ENCODE data around the gene CLSTN2. TPM values are rescaled to one million over a fixed set of nuclear protein-coding genes. Genes with fewer than 3 reads are reported as not detected.

Gene CLSTN2
- total RNA-seq, 1 experiment from 2014 or later: 0.68 TPM

GRCh38 chr3:140505876-140506275 lies 570.9 kb downstream of the CLSTN2 start:
- Histone ChIP-seq H3K27me3 (ENCODE audit: insufficient read depth, low read length) (no peaks in the 10 kb centered on the region), H3K4ac (ENCODE audit: low read depth, low read length) (no peak overlapping the region), H3K4me2 (ENCODE audit: insufficient read depth, insufficient read length, low read length) (no peak overlapping the region), H3K27ac (ENCODE audit: insufficient read length, low read depth, low read length) (no peak overlapping the region), H3K14ac (ENCODE audit: insufficient read depth, low read length) (no peak overlapping the region), H2BK12ac (ENCODE audit: insufficient read length, low read depth, low read length) (no peak overlapping the region), H2BK15ac (ENCODE audit: low read depth, low read length) (no peak overlapping the region), H3T11ph (ENCODE audit: low read length) (no peak overlapping the region), H3K56ac (ENCODE audit: insufficient read length, low read depth, low read length) (no peak overlapping the region), H3K23me2 (ENCODE audit: insufficient read length, low read depth, low read length, poor library complexity, severe bottlenecking) (no peaks in the 10 kb centered on the region), H4K20me1 (ENCODE audit: control insufficient read depth, insufficient read depth, insufficient read length) (no peaks in the 10 kb centered on the region), H3K9me3 (ENCODE audit: control insufficient read depth, low read depth, low read length) (no peaks in the 10 kb centered on the region), H2BK5ac (ENCODE audit: insufficient read length, low read length) (no peak overlapping the region), H2AFZ (ENCODE audit: low read length) (no peak overlapping the region), H4K5ac (ENCODE audit: insufficient read length, low read depth, low read length) (no peak overlapping the region), H4K8ac (replicated peaks; ENCODE audit: insufficient read length, low read depth, low read length) (no peak overlapping the region), H3K18ac (ENCODE audit: insufficient read length, low read depth, low read length) (no peak overlapping the region), H2BK20ac (ENCODE audit: low read depth, low read length, poor library complexity, severe bottlenecking) (no peak overlapping the region), H3K79me2 (ENCODE audit: insufficient read depth, low read length) (no peaks in the 10 kb centered on the region), H3K79me1 (ENCODE audit: insufficient read depth, low read depth, low read length, poor library complexity, severe bottlenecking) (no peaks in the 10 kb centered on the region), H2AK5ac (ENCODE audit: insufficient read length, low read length) (no peak overlapping the region), H2BK120ac (ENCODE audit: low read depth, low read length, poor library complexity, severe bottlenecking) (no peak overlapping the region), H3K4me1 (ENCODE audit: insufficient read depth, low read length) (peaks cover 13% of the 10 kb centered on the region; the same call in 1 of the 2 replicates), H3K9ac (ENCODE audit: extremely low read depth, insufficient read length, low read length) (no peak overlapping the region), H3K23ac (ENCODE audit: insufficient read length, low read depth, low read length) (no peak overlapping the region), H4K91ac (ENCODE audit: insufficient read length, low read depth, low read length) (no peak overlapping the region)
- H3K27ac Mint-ChIP-seq: peak overlapping the region; percentile 8 to 93 (median 20); a peak in 4 of 7 replicates
- no peak for TF ChIP-seq CTCF (conservative IDR thresholded peaks at IDR 0.05)
- H3K4me3 Mint-ChIP-seq: no peak overlapping the region
- H3K36me3 Mint-ChIP-seq (ENCODE audit: insufficient read depth in 1 of 3, low read depth in 3 of 3): no peaks in the 10 kb centered on the region; a peak in 1 of 7 replicates
- H3K27me3 Mint-ChIP-seq (ENCODE audit: low read depth): peaks cover 2% of the 10 kb centered on the region
- no peak for DNase-seq
- H3K4me1 Mint-ChIP-seq: peaks cover 67% of the 10 kb centered on the region in 2 experiments
- no peaks in the 10 kb centered on the region; a peak in 2 of 5 replicates for H3K9me3 Mint-ChIP-seq
- WGBS (ENCODE audit: extremely low coverage, insufficient read length, low lambda C conversion rate): no CpG with 5 or more reads among the region's 4 CpGs

Data from H9 (cell line).